ENCODE measurements around the gene TRIM65.

The TRIM65 gene

GRCh38 chr17:75937652-75938051 lies 40.9 kb upstream of the TRIM65 start:
- H3K9me3 ChIP-seq (ENCODE audit: insufficient read depth, low read length), result no peaks in the 10 kb centered on the region
- no peaks in the 10 kb centered on the region for H3K9me2 ChIP-seq (replicated peaks; ENCODE audit: insufficient read depth, low read length)
- no peak overlapping the region for H3K4me3 ChIP-seq (ENCODE audit: insufficient read depth, low read length, poor library complexity, severe bottlenecking)
- no peak overlapping the region for H2AFZ ChIP-seq (ENCODE audit: low read depth, low read length, severe bottlenecking)
- 0 out of 2 replicates have a peak, but pooled peaks cover 2% of the 10 kb centered on the region for H3K79me2 ChIP-seq (ENCODE audit: insufficient read depth, low read length)
- no peak for TF ChIP-seq EZH2phosphoT487 (conservative IDR thresholded peaks at IDR 0.05; ENCODE audit: low read length)
- TF ChIP-seq, protein P1, sequence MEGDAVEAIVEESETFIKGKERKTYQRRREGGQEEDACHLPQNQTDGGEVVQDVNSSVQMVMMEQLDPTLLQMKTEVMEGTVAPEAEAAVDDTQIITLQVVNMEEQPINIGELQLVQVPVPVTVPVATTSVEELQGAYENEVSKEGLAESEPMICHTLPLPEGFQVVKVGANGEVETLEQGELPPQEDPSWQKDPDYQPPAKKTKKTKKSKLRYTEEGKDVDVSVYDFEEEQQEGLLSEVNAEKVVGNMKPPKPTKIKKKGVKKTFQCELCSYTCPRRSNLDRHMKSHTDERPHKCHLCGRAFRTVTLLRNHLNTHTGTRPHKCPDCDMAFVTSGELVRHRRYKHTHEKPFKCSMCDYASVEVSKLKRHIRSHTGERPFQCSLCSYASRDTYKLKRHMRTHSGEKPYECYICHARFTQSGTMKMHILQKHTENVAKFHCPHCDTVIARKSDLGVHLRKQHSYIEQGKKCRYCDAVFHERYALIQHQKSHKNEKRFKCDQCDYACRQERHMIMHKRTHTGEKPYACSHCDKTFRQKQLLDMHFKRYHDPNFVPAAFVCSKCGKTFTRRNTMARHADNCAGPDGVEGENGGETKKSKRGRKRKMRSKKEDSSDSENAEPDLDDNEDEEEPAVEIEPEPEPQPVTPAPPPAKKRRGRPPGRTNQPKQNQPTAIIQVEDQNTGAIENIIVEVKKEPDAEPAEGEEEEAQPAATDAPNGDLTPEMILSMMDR (IDR thresholded peaks at IDR 0.05; ENCODE audit: insufficient read depth, low read length, poor library complexity, severe bottlenecking), result no peak
- no peak overlapping the region for H3K9ac ChIP-seq (ENCODE audit: low read length)
- no peaks in the 10 kb centered on the region for H4K20me1 ChIP-seq (ENCODE audit: low read depth, low read length)
- no peaks in the 10 kb centered on the region for H3K27me3 ChIP-seq (ENCODE audit: low read length)
- no peak overlapping the region for H3K4me2 ChIP-seq (ENCODE audit: low read depth, low read length, poor library complexity, severe bottlenecking)
- no peak overlapping the region for H3K27ac ChIP-seq (ENCODE audit: low read depth, low read length)
- H3F3A ChIP-seq (ENCODE audit: insufficient read depth), result no peaks in the 10 kb centered on the region
- no peaks in the 10 kb centered on the region for H3K36me3 ChIP-seq (ENCODE audit: low read length)

DNA sequence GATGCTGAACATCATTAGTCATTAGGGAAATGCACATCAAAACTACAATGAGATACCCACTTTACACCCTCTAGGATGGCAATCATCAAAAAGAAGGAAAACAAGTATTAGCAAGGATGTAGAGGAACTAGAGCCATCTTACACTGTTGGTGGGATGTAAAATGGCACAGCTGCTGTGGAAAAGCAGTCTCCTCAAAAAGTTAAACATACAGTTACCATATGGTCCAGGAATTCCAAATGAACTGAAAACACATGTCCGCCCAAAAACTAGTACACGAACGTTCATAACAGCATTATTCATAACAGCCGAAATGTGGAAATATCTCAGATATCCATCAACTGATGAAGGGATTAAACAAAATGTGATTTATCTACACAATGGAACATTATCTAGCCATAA lies 37.1 kb upstream of the TRIM65 start:
- Histone ChIP-seq H3K4me3 (ENCODE audit: insufficient read depth, low read length, poor library complexity, severe bottlenecking) (no peak overlapping the region), H4K20me1 (ENCODE audit: low read depth, low read length) (no peaks in the 10 kb centered on the region), H3K79me2 (ENCODE audit: insufficient read depth, low read length) (no peaks in the 10 kb centered on the region), H3K9me3 (ENCODE audit: insufficient read depth, low read length) (no peaks in the 10 kb centered on the region), H3K36me3 (ENCODE audit: low read length) (no peaks in the 10 kb centered on the region), H3K4me2 (ENCODE audit: low read depth, low read length, poor library complexity, severe bottlenecking) (no peak overlapping the region), H3K27ac (ENCODE audit: low read depth, low read length) (no peak overlapping the region), H3F3A (ENCODE audit: insufficient read depth) (no peaks in the 10 kb centered on the region), H3K9ac (ENCODE audit: low read length) (no peak overlapping the region), H3K27me3 (ENCODE audit: low read length) (no peaks in the 10 kb centered on the region), H3K9me2 (replicated peaks; ENCODE audit: insufficient read depth, low read length) (no peaks in the 10 kb centered on the region), H2AFZ (ENCODE audit: low read depth, low read length, severe bottlenecking) (no peak overlapping the region)
- TF ChIP-seq, protein P1 (IDR thresholded peaks at IDR 0.05; ENCODE audit: insufficient read depth, low read length, poor library complexity, severe bottlenecking), result no peak
- TF ChIP-seq EZH2phosphoT487 (conservative IDR thresholded peaks at IDR 0.05; ENCODE audit: low read length), result no peak

DNA sequence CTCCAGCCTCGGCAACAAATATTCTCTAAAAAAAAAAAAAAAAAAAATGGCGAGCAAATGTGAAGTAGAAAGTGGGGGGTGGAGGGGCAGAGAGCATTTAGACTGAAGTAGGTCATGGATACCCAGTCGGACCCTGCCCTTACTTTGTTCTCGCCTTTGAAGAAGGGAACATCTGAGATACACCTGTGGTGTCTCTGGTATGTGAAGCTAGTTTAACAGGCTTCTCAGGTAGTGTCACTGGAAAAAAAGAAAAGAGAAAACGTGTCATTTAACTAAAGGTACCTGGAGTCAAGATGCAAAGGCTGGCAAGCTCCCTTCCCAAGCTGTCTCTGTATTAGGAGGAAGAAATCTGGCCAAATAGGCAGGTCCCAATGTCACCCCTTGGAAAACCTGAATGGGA lies 36.1 kb upstream of the TRIM65 start:
- no peak overlapping the region for H2AFZ ChIP-seq (ENCODE audit: low read depth, low read length, severe bottlenecking)
- H4K20me1 ChIP-seq (ENCODE audit: low read depth, low read length), result no peaks in the 10 kb centered on the region
- H3K4me2 ChIP-seq (ENCODE audit: low read depth, low read length, poor library complexity, severe bottlenecking), result no peak overlapping the region
- H3K79me2 ChIP-seq (ENCODE audit: insufficient read depth, low read length), result no peaks in the 10 kb centered on the region
- no peaks in the 10 kb centered on the region for H3K9me2 ChIP-seq (replicated peaks; ENCODE audit: insufficient read depth, low read length)
- no peaks in the 10 kb centered on the region for H3K9me3 ChIP-seq (ENCODE audit: insufficient read depth, low read length)
- no peaks in the 10 kb centered on the region for H3K27me3 ChIP-seq (ENCODE audit: low read length)
- no peak overlapping the region for H3K27ac ChIP-seq (ENCODE audit: low read depth, low read length)
- no peaks in the 10 kb centered on the region for H3K36me3 ChIP-seq (ENCODE audit: low read length)
- no peaks in the 10 kb centered on the region for H3F3A ChIP-seq (ENCODE audit: insufficient read depth)
- TF ChIP-seq, protein P1 (IDR thresholded peaks at IDR 0.05; ENCODE audit: insufficient read depth, low read length, poor library complexity, severe bottlenecking), result no peak
- TF ChIP-seq EZH2phosphoT487 (conservative IDR thresholded peaks at IDR 0.05; ENCODE audit: low read length), result no peak
- no peak overlapping the region for H3K9ac ChIP-seq (ENCODE audit: low read length)
- H3K4me3 ChIP-seq (ENCODE audit: insufficient read depth, low read length, poor library complexity, severe bottlenecking), result no peak overlapping the region
